ENCODE measurements around the gene ALK.

DNA sequence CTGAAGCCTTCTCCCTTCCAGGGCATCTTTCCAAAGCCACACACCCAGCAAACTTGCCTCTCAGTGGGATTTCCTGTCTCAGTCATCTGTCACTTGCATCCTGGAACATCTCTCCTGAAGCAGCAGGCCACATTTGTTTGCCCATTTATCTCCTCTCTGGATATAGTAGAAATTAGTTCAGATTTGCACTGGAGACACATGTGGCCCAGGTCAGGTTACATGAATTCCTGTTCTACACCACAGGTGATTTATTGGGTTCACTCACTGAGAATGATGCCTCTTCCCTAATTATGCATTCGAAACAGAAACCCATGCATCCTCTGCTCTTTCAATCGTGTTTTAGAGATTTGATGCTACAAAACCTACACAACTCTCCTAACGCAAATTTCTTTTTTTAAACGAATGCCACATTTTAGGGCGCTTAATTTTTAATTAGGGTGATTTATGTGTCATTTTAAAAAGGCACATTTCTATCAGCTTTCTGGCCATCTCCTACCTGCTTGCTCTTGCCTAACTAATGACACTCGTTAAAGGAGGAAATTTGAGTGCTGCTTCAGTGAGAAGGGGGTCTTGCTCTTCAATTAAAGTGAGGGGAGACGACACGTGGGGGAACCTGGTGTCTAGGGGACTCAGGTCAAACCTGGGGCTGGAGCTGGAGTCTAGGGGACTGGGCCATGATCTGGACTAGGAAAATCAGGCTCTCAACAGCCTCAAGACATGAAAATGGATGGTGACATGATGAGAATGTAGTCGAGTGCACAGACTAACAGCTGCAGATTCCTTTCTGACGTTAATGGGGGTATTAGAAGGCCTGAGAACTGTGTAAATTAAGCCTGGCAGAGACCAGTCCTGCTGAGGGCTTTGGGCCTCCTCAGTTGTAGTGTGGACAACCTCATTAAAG, 584.8 kb downstream of the ALK start:
- no peak for TF ChIP-seq YY1 (IDR thresholded peaks at IDR 0.05; ENCODE audit: insufficient read depth, insufficient read length)
- TF ChIP-seq ZNF274 (IDR thresholded peaks at IDR 0.05; ENCODE audit: low read depth, low read length), result no peak

All from NT2/D1 (cell line).